Inflammatory macrophage (primary cell): ENCODE results near the gene BBS5.
A peak's percentile ranks its signal among the peaks of the same experiment; 100 is the strongest.
"Not testable (repeated sequence)": the region's sequence is repeated elsewhere in the genome, so short reads cannot be mapped to it uniquely, and the experiment has no call there.

Experiments
- DNase-seq, 2 donors: peaks; one replicate each; pipeline ENCODE4 v3.0.0-alpha.2; 2020 to 2022
- total RNA-seq, 18 experiments: gene quantifications; one replicate each; lab custom pipeline; 2026; ENCODE audit warnings: mixed read lengths in 6 of 18, inconsistent platforms in 2 of 18; lab: John Stamatoyannopoulos, UW

BBS5 gene
- total RNA-seq, result 0.46 to 10.5 (median 3.1) reads per million in 18 experiments

DNA sequence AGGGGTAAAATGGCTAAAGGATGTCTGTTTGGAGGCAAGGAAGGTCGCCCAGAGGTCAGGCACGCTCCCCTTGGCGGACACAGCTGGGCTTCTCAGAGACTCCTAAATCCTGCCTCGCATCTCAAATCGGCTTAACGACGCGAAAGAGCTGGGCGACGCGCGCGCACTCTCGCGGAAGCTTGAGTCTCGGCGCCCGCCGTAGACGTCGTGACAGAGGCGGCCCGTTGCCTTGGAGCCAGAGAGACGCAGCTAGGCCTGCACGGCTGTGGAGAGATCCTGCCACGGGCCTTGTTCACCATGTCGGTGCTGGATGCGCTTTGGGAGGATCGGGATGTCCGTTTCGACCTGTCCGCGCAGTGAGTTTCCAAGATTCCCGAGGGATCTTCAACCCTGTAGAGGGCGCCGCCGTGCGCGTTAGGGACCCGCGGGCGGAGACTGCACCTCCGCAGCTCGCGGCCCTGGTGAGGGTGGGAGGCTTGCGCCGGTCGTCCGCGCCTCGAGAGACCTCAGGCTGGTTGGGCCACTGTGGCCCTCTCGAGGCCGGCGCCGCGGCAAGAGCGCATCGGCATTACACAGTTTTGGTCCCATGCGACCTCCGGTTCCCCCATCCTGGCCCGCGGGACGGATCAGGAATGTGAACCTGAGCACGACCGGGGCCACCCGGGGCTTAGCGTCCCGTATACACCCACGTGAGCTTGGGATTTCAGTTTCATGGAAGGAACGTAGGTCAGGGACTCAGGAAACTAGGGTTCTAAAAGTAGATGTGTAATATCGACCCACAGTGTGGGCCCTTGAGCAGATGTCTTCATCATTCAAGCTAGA lies at the start of gene BBS5:
BBS5 (plus strand) TSS at position 238 of the 822 bp plus-strand sequence; CDS start at position 298, 60 bp downstream.
- DNase-seq, result peak; percentile 80 to 89

DNA sequence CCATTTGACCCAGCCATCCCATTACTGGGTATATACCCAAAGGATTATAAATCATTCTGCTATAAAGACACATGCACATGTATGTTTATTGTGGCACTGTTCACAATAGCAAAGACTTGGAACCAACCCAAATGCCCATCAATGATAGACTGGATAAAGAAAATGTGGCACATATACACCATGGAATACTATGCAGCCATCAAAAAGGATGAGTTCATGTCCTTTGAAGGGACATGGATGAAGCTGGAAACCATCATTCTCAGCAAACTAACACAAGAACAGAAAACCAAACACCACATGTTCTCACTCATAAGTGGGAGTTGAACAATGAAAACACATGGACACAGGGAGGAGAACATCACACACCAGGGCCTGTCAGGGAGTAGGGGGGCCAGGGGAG lies 47.5 kb upstream of the BBS5 start:
- not testable (repeated sequence) for DNase-seq

DNA sequence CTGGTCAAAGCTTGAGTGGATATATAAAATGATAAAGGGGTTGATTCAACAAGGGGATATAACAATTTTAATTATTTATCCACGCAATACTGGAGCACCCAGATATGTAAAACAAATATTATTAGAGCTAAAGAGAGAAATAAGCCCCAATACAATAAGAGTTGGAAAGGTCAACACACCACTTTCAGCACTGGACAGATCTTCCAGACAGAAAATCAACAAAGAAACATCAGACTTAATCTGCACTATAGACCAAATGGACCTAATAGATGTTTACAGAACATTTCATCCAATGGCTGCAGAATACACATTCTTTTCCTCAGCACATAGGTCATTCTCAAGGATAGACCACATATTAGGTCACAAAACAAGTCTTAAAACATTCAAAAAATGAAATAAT lies 45.1 kb upstream of the BBS5 start:
- DNase-seq, result not testable (repeated sequence)

- no peak for DNase-seq
Measured at GRCh38 chr2:169438466-169439072, 40.7 kb upstream of the BBS5 start.

GRCh38 chr2:169439900-169440299 lies 39.4 kb upstream of the BBS5 start:
- no peak for DNase-seq

DNA sequence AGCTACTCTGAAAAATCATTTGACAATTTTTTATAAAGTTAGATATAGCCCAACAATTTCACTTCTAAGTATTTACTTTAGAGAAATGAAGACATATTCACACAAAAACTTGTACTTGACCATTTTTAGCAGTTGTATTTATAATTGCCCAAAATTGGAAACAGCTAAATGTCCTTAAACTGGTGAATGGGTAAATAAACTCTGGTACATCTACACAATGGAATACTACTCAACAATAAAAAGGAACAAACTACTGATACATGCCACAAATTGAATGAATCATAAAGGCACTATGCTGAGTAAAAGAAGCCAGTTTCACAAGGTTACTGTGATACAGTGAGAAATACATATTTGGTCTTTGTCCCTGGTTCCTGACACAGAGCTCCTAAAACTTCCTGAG lies 32.8 kb upstream of the BBS5 start:
- no peak for DNase-seq

DNA sequence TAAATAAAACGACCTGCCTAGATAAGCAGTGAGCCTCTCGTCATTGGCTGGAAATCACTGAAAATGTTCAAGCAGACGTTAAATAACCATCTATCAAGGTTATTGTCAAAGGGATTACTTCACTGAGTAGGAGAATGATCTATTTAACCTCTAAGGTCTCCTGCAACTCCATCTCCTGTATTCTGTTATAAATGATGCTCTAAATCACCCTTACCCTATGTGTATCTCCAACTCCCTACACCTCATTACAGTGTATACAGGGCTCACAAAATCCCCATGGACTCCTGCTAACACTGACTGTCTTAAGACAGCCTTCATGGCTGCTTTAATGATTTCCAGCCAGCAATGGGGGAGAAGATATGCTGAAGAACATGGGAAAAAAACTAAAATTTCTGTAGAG lies 31.0 kb upstream of the BBS5 start:
- no peak for DNase-seq

GRCh38 chr2:169448865-169449264 lies 30.4 kb upstream of the BBS5 start:
- DNase-seq, result no peak

- DNase-seq, result peak; percentile 25 to 35
Measured at GRCh38 chr2:169452080-169452479, 27.2 kb upstream of the BBS5 start.

- DNase-seq, result not testable (repeated sequence)
Measured at GRCh38 chr2:169453044-169453443, 26.2 kb upstream of the BBS5 start.

DNA sequence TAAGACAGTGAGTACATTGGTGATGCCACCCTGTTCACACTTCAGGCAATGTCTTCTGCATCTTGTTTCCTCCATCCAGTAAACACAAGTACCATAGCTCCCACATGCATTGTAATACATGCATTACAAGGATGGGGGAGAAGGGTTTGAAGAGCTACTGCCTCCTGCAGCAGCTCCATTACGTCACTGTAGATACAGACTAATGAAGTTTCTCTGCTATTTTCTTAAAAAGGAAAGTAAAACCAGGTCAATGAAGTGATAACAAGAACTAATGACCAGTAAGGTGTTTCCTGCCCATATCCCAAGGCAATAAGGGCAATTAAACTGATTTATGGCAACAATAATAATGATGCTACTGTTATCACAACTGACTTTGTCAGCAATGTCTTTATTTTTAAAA lies 18.2 kb upstream of the BBS5 start:
- no peak for DNase-seq

- no peak for DNase-seq
Measured at GRCh38 chr2:169462896-169463695, 16.2 kb upstream of the BBS5 start.

GRCh38 chr2:169464466-169464865 lies 14.8 kb upstream of the BBS5 start:
- DNase-seq, result no peak

GRCh38 chr2:169464882-169465281 lies 14.4 kb upstream of the BBS5 start:
- DNase-seq, result no peak

DNA sequence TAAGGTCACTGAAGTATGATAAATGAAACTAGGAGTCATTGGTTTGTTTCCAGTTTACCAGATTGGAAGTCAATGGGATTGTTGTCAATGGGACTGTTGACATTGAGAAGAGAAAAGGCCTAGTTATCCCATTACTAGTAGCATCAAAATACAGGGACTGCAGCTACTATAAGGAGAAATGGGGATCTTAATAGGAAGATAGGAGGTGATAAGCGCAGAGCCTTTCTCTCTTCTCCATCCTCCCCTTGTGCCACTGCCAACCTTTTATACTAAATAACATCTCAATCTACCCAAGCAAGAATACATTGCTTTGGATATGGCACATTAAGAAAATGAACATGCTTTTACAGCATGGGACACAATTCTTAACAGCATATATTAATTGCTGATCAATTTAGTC lies 10.5 kb upstream of the BBS5 start:
- DNase-seq, result no peak

DNA sequence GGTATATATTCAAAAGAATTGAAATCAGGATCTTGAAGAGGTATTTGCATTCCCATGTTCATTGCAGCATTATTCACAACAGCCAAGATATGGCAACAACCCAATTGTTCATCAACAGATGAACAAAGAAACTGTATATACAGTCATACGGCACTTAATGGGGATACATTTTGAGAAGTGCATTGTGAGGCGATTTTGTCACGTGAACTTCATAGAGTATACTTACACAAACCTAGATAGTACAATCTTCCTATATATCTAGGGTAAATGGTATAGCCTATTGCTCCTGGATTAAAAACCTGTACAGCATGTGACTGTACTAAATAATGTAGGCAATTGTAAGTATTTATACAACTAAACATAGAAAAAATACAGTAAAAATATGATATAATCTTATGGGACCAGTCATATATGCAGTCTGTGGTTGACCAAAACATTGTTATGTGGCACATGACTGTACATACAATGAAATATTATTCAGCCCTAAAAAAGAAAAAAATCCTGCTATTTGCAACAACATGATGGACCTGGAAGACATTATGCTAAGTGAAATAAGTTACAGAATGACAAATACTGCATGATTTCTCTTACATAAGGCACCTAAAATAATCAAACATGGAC lies 9.2 kb upstream of the BBS5 start:
- DNase-seq, result no peak

DNA sequence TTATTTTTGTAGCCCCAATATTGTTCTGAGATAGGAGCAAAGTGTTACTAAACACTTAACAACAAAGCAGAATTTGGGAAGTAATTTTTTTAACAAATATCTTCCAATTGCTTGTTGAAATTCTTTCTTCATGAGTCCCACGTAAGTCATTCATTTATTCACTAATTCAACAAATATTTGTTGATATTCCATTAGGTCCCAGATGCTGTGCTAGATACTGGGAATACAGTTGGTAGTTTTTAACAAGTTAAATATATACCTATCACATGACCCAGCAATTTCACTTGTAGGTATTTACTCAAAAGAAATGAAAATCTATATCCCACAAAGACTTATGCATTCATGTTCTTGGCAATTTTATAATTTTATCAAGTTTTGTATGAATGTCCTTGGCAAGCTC lies 7.0 kb upstream of the BBS5 start:
- DNase-seq, result no peak

GRCh38 chr2:169476459-169476858 lies 2.8 kb upstream of the BBS5 start:
- DNase-seq, result no peak

- peak; percentile 94 to 97 for DNase-seq
Measured at GRCh38 chr2:169478339-169478738, 955 bp upstream of the BBS5 start.

DNA sequence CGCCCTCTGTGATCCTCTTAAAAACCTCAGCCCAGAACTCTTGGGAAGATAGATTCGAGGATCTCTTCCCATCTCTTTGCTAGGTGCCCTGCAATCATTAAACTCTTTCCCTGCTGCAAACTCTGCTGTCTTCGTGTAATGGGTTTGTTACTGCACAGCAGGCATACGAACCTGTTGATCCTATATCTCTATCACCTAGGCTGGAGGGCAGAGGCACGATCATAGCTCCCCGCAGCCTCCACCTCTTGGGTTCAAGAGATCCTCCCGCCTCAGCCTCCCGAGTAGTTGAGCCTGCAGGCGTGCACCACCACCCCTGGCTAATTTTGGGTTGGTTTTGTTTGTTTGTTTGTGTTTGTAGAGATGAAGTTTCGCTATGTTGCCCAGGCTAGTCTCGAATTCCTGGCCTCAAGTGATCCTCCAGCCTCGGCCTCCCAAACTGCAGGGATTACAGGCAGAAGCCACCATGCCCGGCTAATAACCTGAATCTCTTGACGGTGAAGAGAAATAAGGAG lies 493 bp upstream of the BBS5 start:
- DNase-seq, result no peak

- no peak for DNase-seq
Measured at GRCh38 chr2:169480079-169480465, 778 bp downstream of the BBS5 start.

- DNase-seq, result no peak
Measured at GRCh38 chr2:169485650-169486138, 6.4 kb downstream of the BBS5 start.

DNA sequence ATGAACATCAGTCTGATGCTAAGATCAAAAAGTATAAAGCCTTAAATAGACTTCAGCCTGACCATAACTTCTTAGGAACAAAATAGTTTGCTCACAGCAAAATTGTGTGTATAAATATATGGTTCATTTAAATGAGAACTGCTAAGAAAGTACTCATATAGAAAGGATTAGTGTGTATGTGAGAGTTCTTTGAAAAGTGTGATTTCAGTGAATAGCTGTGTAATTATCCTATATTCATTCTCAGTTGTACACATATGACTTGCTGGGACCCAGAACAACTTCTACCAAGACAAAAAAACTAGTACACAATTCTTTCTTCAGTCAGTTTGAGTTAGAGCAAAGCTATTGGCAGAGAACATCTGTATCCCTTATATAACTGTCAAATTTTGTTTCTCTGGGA lies 7.2 kb downstream of the BBS5 start:
- DNase-seq, result no peak
